GM19043 (cell line): Measurements from ENCODE around the gene CTNNA1.

Experiments
- ATAC-seq: cut with Tn5 transposase; IDR thresholded peaks from one replicate; pipeline ENCODE4 v1.9.1; 2021; ENCODE audit warnings: low read depth; ENCODE audit not compliant: unreplicated experiment

The CTNNA1 gene

DNA sequence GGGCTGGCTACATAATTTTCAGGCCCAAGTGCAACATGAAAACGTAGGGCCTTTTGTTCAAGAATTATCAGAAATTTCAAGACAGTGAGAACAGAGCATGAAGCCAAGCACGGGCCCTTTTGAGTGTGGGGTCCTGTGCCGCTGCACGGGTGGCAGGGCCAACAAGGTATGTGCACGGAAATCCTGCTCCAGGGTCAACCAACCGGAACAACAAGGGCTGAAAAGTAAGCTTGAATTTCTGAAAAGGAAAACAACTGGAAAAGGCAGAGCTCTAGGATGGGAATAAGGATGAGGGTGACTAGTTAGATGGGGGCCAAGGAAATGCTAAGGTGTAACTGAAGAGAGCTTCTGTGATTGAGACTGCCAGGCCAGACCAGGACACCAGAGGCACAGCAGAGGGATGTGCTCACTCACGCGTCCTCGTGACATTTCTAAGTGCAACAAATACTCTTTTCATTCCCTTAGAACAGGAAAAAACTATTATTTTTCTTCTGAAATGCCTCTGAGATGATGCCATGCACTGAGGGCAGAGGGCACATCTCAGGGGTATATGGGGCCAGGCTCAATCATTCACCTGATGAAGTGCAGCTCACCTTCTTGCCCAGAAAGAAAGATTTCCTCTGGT, 202.6 kb downstream of the CTNNA1 start:
- no peak for ATAC-seq

DNA sequence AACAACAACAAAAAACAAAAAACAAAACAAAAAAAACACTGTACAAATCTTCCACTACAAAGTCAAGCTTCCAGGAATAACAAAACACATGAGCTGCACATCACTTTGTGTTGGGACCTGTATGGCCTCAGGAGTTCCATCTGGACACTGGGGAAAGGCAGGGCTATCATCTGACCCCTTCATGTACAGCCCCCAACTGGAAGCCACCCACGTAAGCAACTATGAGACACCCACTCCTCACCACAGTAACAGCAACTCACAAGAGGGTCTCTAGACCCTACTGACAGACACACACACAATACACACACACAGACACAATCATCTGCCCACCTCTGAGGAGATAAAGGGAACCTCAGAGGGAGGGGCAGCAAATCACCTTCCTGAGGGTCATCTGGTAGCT, 203.6 kb downstream of the CTNNA1 start:
- ATAC-seq, result no peak

DNA sequence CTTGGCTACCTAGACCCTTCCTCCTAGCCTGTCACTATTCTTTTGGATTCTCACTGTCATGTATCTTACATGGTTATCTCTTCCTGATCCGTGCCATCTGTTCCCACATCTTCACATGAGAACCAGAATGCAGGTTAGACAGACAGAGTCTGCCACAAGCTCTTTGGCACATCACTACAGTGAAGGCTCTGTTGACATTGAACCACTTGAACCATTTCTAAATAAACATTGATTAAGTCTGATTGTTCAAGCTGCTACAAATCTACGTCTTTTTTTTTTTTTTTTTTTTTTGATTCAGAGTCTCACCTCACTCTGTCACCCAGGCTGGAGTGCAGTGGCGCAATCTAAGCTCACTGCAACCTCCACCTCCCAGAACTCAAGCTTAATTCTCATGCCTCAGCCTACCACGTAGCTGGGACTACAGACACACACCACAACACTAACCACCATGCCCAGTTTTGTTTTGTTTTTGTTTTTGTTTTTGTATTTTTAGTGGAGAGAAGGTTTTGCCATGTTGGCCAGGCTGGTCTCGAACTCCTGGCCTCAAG, 207.0 kb downstream of the CTNNA1 start:
- no peak for ATAC-seq

DNA sequence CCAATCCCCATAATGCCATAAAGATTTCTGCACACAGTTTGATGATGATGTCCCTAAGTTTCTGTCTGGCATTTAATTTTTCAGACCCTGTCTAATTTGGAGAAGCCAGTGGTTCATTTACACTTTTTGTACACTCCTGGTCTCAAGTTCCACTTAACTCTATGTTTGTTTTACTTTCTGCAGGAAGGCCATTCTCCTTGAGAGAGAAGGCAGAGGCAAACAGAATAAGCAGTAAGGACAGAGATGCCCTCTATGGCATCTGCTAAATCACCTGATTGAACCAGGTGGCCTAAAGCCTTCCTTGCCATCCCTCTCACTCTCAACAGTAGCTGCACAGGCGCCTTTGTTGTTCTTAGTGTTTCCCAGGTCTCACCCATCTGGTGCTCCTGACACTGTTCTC, 208.0 kb downstream of the CTNNA1 start:
- no peak for ATAC-seq

DNA sequence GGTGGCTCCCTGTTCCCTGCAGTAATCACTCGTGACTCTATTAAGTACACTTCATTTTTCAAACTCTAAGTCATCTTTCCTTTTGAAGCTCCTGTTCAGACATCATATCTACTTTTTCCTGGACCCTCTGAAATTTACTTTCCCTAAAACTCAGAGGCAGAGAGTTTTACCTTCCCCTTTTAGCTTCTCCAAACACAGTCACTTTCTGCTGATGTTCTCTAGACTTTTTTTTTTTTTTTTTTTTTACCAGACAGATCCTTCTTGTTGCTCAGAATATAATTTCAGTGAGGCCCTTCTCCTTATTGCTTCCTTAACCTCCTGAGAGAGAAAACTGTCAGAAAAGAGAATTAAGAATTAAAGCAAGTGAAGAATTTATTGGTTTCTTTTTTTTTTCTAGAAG, 208.5 kb downstream of the CTNNA1 start:
- ATAC-seq, result no peak

DNA sequence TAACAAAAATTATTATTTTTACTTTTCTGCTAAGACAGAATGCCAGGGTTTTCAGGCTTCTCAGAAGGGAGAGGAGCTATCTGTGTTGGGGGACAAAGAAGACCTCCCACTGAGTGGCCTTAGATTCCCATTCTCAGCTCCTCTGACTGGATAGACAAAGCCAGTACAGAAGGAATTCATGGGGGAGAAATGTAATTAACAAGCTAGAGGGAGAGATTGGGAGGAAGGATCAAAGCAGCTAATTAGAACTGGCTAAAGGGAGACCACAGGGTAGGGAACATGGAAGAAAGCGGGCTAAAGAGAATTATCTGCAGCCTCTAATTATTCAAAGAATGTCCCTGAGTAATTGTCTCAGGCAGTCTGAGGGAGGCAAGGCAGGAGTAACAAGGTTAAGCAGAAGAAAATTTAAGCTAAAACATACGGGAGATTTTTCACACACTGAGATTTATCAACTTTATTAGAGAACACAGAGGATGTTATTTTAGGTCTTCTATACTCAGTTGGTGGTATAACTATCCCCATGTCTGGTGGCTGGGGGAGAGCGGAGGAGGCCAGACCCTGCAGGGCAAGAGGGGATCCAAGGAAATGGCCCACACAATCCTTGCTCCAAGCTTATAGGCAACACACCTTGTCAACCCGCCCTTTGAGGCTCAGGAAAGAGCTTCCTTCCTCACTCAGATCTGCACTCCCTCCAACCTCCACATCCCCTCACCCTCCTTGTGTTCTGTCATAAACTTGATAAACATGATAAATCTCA, 209.6 kb downstream of the CTNNA1 start:
- ATAC-seq, result no peak

DNA sequence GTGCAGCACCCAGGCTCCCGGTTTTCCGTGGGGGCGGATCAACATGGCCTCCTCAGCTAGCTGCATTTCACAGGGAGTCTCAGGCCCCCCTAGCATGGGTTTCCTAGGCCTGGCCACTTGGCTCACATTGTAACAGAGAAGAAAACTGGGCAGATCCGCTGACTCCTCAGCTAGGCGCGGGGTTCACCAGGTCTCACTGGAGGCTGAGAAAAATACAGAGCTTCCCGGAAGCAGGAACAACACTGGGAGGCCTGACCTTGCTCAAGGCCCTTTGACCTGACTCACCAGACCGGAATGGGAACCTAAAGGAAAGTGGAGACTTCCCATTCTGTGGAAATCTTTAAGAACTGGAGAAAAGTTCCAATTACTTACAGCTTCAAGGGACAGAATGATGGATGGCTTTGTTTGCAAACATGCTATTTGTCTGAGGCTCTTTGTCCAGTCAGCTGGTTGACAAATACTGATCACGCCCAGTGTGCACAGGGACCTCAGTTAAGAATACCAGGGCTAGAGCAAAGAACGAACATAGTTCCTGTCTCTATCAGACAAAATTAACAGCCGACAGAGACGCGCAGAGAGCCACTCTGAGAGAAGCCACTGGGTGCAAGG, 210.6 kb downstream of the CTNNA1 start:
- no peak for ATAC-seq

DNA sequence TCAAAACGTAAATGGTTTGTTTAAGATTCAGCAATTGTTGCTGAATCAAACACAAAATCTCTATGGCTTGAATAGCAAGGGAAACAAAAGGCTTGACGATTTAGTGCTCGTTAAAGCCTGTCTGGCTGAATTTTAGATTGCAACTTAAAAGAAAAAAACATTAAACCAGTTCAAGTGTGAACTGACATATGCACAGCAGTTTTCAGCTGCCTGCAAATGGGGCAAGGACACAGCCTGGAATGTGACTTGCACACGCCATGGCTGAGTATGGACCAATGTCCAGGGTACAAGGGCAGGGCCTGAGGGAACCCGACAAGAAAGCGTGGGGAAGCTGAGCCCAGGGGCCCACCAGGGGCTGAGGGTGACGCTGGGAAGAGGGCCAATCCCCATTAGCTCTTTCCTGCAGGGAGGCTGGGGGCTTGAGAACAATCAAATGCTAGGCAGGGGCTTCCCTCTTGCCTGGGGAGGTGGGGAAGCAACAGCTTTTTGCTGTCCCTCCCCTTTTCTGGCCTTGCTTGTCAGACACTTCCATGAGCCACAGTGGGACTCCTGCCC, 211.5 kb downstream of the CTNNA1 start:
- no peak for ATAC-seq

DNA sequence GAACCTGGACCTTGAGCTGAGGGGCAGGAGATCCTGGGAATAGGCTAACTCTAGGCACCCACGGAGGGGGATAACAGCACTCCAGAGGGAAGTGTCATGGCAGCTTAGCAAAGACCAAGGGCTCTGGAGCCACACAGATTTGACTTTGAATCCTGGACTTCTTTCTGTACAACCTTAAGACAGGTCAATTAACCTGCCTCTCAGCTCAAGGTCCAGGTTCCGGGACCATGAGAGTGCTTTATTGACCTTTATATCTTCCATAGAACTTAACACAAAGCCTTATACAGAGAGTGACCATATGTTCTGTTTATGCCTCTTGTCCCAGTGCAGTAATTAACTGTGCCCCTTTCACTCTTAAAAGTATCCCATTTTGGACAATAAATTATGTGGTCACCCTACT, 212.4 kb downstream of the CTNNA1 start:
- no peak for ATAC-seq

DNA sequence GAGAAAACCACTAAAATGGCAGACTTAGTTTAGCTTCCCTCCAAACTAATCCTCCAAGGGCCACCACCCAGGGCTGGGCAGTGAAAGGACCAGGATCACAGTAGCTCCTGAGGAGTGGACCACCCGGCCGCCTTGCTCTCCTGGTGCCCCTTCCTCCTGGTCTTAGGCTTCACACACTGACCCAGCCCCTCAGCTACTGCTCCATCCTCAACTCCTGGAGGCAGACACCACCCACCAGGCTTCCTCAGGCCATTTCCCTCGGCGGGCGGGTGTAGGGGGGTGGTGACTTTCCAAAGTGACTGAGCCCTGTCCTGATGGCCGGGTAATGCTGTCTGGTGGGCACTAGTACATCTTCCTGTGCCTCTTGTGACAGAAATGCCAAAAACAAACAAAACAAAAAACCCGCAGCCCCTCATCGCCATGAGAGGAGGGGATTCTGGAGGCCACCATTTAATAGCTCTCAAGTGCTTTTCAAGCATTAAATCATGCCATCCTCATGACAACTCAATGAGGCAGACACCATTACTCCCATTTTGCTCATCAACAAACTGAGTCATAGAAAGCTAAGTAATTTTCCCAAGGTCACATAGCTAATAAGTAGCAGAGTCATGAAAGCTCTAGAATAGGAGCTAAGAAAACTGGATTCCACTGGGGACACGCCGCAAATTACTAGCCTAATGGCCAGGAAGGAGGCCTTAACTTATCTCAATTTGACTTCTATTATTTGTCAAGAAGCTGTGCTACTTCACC, 213.2 kb downstream of the CTNNA1 start:
- ATAC-seq, result no peak

DNA sequence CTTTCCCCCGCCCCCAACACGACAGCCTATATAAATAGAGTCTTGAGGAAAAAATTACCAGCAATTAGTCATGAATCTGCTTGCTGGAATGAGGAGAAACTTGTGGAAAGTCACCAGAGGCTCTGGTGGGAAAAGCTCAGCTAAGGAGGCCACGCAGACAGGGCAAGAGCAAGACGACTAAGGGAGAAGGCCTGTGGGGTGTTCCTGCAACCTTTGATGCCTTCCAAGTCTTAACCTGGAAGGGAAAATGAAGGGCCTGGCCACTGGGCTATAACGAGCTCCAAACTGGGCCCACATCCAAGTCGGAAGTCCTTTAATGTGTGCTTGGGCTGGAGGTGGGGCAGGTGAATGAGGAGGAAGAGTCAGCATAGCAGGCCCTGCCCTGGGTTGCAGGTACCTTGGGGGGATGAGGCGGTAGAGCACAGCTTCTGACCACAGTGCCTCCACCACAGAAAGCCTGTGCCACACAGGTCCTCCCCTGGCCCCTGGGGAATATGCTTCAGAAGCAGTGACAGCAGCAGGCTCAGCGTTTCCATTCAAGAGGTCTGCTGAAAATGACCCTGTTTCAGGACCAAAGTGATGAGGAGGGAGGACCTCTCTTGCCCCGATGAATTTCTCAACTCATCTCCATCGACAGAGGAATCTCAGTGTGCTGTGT, 214.7 kb downstream of the CTNNA1 start:
- ATAC-seq, result no peak

DNA sequence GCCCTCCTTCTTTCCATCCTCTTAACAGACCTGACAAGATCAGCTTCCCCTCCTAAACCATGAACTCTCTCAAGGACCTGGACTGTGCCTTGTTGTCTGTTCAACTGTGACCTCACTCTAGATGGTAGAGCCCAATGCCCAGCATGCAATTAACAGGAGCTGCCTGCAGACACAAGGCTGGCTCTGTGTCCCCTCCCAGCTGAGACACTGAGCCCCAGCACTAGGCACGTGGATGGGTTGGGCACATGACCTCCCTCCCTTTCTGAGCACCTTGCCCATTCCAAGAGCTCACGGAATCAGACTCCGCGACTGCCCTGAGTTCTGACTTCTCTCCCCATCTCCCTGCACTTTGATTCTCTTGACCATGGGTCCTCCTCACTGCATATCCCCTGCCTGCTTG, 215.4 kb downstream of the CTNNA1 start:
- ATAC-seq, result no peak

DNA sequence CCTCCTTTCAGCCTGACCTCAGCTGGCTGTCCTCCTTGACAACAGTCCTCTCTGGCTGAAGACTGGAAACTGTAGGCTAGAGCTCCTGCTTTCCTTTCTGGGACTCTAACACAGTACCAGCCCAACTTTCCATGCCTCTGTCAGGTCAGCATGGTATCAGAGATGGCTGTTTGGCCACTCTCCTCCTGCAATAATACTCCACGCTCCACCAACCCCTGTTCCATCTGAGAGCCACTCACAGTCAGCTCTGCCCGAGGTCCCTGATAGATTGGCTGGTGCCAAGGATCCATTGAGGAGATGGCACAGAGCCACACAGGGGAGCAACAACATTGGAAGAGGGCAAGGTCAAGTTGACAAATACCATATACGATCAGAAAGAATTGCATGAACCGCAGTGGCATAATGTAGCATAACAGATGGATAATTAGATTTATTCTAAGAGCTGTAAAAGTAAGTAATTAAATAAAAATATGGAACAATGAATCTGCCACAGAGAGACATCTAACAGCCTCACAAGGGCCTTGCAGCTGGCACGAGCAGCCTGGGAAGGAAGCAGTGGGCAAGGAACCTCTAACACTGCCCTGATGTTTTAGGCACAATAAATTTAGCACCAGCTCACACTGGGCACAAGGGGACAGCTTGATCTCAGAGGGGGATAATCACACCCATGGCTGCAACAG, 216.2 kb downstream of the CTNNA1 start:
- ATAC-seq, result no peak

DNA sequence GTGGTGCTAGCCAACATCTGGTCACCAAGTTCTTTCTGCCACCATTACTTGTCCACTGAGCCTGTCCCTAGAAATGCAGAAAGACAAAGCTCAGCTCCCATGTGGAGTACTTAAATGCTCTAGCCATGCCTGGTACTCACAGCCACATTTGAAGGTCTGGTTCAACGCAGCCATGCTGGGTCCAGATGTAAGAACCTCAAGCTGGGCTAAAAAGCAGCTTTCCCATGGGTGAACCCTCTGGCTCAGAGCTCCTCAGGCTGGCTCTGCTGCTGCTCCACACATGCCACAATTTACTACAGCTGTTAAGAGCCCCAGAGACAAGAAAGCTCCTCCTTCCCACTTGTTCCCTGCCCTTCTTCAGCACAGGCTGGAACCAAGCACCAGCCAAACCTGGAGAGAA, 219.0 kb downstream of the CTNNA1 start:
- no peak for ATAC-seq

DNA sequence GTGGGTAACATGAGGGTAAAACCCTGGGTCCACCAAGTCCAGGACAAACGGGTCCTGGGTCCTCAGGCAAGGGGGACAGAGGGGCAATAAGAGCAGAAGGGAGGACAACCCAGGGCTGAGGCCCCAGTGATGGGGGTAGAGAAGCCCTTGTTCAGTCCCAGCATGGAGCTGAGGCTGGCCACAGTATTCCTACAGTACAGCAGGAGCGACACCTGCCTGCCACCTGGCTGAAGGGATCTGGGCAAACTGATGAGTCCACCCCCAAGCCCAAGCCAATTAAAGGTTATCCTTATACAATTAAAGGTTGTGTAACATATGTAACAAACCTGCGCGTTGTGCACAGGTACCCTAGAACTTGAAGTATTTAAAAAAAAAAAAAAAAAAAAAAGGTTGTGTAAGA, 219.6 kb downstream of the CTNNA1 start:
- ATAC-seq, result no peak

DNA sequence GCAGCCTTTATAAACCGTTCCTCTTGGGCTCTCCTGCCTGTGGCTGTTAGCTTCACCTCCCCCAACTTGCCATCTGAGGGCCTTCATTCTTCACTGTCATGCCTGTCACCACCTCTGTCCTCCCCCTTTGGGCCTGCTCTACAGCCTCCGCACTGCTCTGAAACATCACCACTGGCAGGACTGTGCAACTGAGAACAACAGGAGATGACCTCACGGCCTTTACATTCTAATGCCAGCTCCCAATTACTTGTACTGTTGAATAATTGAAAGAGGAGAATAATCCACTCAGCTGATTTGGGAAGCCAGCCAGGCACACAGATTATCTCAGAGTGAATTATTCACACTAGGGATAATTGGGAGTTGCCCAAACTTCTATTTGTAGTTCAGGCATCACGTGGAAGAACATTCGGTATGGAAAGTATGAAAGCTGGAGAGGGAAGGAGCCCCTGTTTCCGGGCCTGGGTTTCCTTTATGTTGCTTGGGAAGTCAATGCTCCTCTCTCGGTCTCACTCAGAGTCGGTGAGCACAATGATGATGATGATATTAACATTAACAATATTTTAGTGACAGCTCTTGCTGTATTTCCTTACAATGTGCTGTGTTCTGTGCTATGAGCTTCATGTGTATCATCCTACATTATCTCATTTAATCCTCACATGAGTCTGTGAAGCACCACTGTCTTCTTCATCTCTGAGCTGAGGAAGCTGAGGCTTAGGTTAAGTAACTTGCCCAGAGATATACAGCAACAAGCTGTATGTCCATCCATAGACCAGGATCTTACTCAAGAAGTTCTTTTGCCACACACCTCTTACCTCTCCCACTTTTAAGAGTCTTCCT, 221.2 kb downstream of the CTNNA1 start:
- ATAC-seq, result no peak

DNA sequence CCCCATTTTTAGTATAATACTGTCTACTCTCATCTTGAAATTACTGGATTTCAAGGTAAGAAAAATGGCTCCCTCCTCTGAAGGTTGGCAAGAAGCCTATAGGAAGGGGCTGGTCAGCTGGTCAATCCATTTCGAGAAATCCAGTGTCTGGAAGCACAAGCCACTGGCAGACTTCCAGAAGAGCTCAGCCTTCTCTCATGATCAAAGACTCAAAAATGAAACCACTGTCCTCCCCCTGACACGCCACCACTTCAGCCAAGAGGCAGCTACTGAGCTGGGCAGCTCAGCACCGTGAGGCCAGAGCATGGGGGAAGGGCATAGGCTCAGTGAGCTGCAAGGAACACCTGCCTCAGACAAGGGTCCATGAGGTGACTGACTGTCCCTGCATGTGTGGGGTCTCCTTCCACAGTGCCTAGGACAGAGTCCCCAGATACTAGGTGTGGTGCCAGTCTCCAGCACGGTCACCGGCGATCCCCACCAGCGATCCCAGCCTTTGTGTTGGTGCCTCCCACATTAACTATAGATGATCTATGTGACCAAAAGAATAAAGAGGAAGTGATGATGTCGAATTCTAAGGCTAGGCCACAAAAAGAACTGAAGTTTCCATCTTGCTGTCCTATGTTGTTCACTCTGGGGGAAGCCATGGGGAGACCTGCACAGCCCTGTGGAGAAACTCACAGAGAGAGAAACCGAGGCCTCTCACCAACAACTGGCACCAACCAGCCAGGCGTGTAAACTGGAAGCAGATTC, 222.0 kb downstream of the CTNNA1 start:
- ATAC-seq, result no peak

DNA sequence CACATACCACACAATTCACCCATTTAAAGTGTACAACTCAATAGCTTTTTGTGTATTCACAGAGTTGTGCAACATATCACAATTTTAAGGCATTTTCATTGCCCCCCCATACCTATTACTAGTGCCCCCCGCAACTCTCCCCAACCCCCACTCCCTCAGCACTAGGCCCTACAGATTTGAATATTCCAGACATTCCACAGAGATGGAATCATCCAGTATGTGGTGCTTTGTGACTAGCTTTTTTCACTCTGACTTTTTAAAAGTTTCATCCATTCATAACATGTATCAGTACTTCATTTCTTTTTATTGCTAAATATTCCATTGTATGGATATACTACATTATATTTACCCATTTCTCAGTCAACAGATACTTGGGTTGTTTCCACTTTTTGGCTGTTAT, 224.9 kb downstream of the CTNNA1 start:
- no peak for ATAC-seq
